SK-N-SH (cell line): Measurements from ENCODE around the gene ZNF445. TPM values are rescaled to one million over a fixed set of nuclear protein-coding genes. Genes with fewer than 3 reads are reported as not detected.
"Not testable (repeated sequence)": the region's sequence is repeated elsewhere in the genome, so short reads cannot be mapped to it uniquely, and the experiment has no call there.

Source experiments
- CTCF ChIA-PET: fragments of 300-600, 350-600 bp; formaldehyde crosslinking; extraction: SDS; loops from one replicate; lab custom pipeline; 2021; lab: Yijun Ruan, JAX
- POLR2A ChIA-PET: fragments of 350-600 bp; sonication (Branson Sonifier 250); formaldehyde crosslinking; extraction: SDS; loops from one replicate; lab custom pipeline; 2020; ENCODE audit warnings: antibody characterized with exemption, inconsistent platforms; lab: Yijun Ruan, JAX
- DNase-seq: peaks from one replicate; pipeline ENCODE4 v3.0.0; 2012
- H2AFZ ChIP-seq: fragments of 200-600 bp; sonication (generic); 2 replicates; pipeline ENCODE4 v1.8.1; 2016; ENCODE audit warnings: antibody characterized with exemption, mild to moderate bottlenecking, low read depth
- H3F3A ChIP-seq: fragments of 200-600 bp; sonication (generic); replicated peaks from 2 replicates; pipeline ENCODE3; 2016; ENCODE audit warnings: antibody characterized with exemption, mild to moderate bottlenecking; ENCODE audit not compliant: insufficient read depth
- H3K27ac ChIP-seq, 2 experiments: fragments of 200-500 bp in 1 of 2; fragments of 200-600 bp in 1 of 2; sonication (Bioruptor generic) in 1 of 2; sonication (generic), shearing (Covaris generic) in 1 of 2; 2 replicates each; pipeline versions ENCODE4 v1.5.1 to v1.6.1; 2014 to 2016; ENCODE audit warnings: low read depth in 2 of 2, inconsistent platforms in 1 of 2, low read length in 1 of 2, mild to moderate bottlenecking in 1 of 2, mixed read lengths in 1 of 2
- H3K27me3 ChIP-seq: fragments of 200-600 bp; sonication (generic), shearing (Covaris generic); 2 replicates; pipeline ENCODE4 v1.6.1; 2016; ENCODE audit warnings: mixed run types; ENCODE audit not compliant: insufficient read depth
- H3K36me3 ChIP-seq, 2 experiments: fragments of 200-500 bp in 1 of 2; fragments of 200-600 bp in 1 of 2; sonication (Bioruptor generic) in 1 of 2; sonication (generic) in 1 of 2; replicated peaks in 1 of 2; 2 replicates each; pipeline versions ENCODE3 to v1.5.1; 2014 to 2016; ENCODE audit warnings: low read length in 1 of 2, mild to moderate bottlenecking in 1 of 2; ENCODE audit not compliant: insufficient read depth in 2 of 2, control insufficient read depth in 1 of 2
- H3K4me1 ChIP-seq, 2 experiments: fragments of 200-500 bp in 1 of 2; fragments of 200-600 bp in 1 of 2; sonication (Bioruptor generic) in 1 of 2; sonication (generic), shearing (Covaris generic) in 1 of 2; 2 replicates each; pipeline versions ENCODE4 v1.5.1 to v1.6.1; 2014 to 2016; ENCODE audit warnings: low read depth in 1 of 2, low read length in 1 of 2, mixed run types in 1 of 2; ENCODE audit not compliant: insufficient read depth in 2 of 2, control insufficient read depth in 1 of 2
- H3K4me2 ChIP-seq: fragments of 200-600 bp; sonication (generic), shearing (Covaris generic); 2 replicates; pipeline ENCODE4 v1.6.1; 2017; ENCODE audit warnings: mixed run types
- H3K4me3 ChIP-seq, 2 experiments: fragments of 200-500 bp in 1 of 2; fragments of 200-600 bp in 1 of 2; sonication (Bioruptor generic) in 1 of 2; sonication (generic), shearing (Covaris generic) in 1 of 2; 2 replicates each; pipeline versions ENCODE4 v1.5.1 to v1.8.1; 2014 to 2016; ENCODE audit warnings: low read depth in 2 of 2, inconsistent platforms in 1 of 2, low read length in 1 of 2, mild to moderate bottlenecking in 1 of 2, mixed read lengths in 1 of 2, moderate library complexity in 1 of 2
- H3K79me2 ChIP-seq: fragments of 200-600 bp; sonication (generic); 2 replicates; pipeline ENCODE4 v1.8.1; 2017; ENCODE audit warnings: mild to moderate bottlenecking; ENCODE audit not compliant: insufficient read depth
- H3K9ac ChIP-seq: fragments of 200-600 bp; sonication (generic); 2 replicates; pipeline ENCODE4 v1.6.1; 2017; ENCODE audit warnings: mixed run types
- H3K9me2 ChIP-seq: fragments of 200-600 bp; sonication (generic); 2 replicates; pipeline ENCODE4 v1.6.1; 2017; ENCODE audit warnings: mixed run types
- H3K9me3 ChIP-seq: fragments of 200-600 bp; sonication (generic); 2 replicates; pipeline ENCODE4 v1.6.1; 2017; ENCODE audit warnings: mixed run types, mild to moderate bottlenecking, moderate library complexity
- H4K20me1 ChIP-seq: fragments of 200-600 bp; sonication (generic); 2 replicates; pipeline ENCODE4 v1.6.1; 2017; ENCODE audit warnings: mild to moderate bottlenecking, mixed run types; ENCODE audit not compliant: insufficient read depth
- EP300 ChIP-seq, 2 experiments: IDR thresholded peaks; 2 replicates each; pipeline versions ENCODE4 v1.4.0 to v1.6.1; 2012; ENCODE audit warnings: borderline replicate concordance in 1 of 2, low read depth in 1 of 2, low read length in 1 of 2
- FOXM1 ChIP-seq: IDR thresholded peaks from 2 replicates; pipeline ENCODE4 v1.4.0; 2012; ENCODE audit warnings: low read depth, mild to moderate bottlenecking
- GABPA ChIP-seq: IDR thresholded peaks from 2 replicates; pipeline ENCODE4 v1.4.0; 2012; ENCODE audit warnings: low read depth, mild to moderate bottlenecking
- GATA2 ChIP-seq: sonication (generic); formaldehyde crosslinking; IDR thresholded peaks from 2 replicates; pipeline ENCODE4 v1.5.0; 2020; ENCODE audit warnings: mild to moderate bottlenecking, missing genetic modification reagents
- JUND ChIP-seq: IDR thresholded peaks from 2 replicates; pipeline ENCODE4 v1.4.0; 2012
- MXI1 ChIP-seq: IDR thresholded peaks from 2 replicates; pipeline ENCODE4 v1.6.1; 2012; ENCODE audit warnings: mild to moderate bottlenecking, low read depth, low read length, improper control_type of control experiment
- POLR2AphosphoS5 ChIP-seq: IDR thresholded peaks from 2 replicates; pipeline ENCODE4 v1.6.1; 2012; ENCODE audit warnings: low read depth, low read length
- RAD21 ChIP-seq: IDR thresholded peaks from 2 replicates; pipeline ENCODE4 v1.6.1; 2012; ENCODE audit warnings: mild to moderate bottlenecking, low read length
- SIN3A ChIP-seq: IDR thresholded peaks from 2 replicates; pipeline ENCODE4 v1.6.1; 2012; ENCODE audit warnings: low read depth, mild to moderate bottlenecking, low read length, moderate library complexity, borderline replicate concordance
- WGBS: methylation state at CpG from one replicate; pipeline ENCODE4 v1.1.6; 2017; ENCODE audit warnings: low lambda C conversion rate; 5-methylcytosine and 5-hydroxymethylcytosine counted together
- polyA plus RNA-seq, 3 experiments: library from polyadenylated mRNA; depleted of rRNA; stranded (reverse); fragments of >200 nt; gene quantifications; 2 replicates each; pipeline ENCODE4 v1.2.3, GENCODE V29; 2012
- TF ChIP-seq, protein P1 (sequence below): IDR thresholded peaks from 2 replicates; pipeline ENCODE4 v1.4.0; 2012; ENCODE audit warnings: low read depth
- TF ChIP-seq, protein P2 (sequence below): fragments of 150-350 bp; IDR thresholded peaks from 2 replicates; pipeline ENCODE4 v1.6.1; 2016; ENCODE audit warnings: mild to moderate bottlenecking, low read depth, low read length
- TF ChIP-seq, protein P3 (sequence below): fragments of 200-600 bp; sonication (generic); IDR thresholded peaks from 2 replicates; pipeline ENCODE4 v1.6.1; 2017; ENCODE audit warnings: antibody characterized with exemption, mild to moderate bottlenecking, moderate library complexity

ZNF445 gene
- polyA plus RNA-seq, 1 of the 3 experiments (the other 2 are of a cell fraction) = 2.2 TPM

DNA sequence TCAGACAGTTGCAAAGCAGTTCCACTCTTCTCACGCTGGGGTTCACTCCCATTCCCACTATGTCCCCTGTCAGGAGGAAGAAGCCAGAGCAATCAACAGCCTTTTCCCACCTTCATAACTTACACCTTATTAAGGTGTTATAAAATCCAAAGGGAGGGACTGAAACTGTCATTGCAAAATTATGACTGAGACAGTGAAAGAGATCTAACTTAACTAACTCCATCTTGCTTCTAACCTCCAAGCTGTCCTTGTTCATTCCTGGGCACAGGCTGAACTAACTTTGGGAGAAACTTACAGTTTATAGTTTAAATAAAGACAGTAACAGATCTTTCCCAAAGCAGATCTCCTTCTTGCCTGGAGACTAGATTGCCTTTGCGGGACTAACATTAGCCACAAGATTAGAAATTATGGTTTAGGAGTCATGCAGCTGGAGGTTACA lies 9.4 kb downstream of the ZNF445 start:
- CTCF ChIA-PET = not testable (repeated sequence)

DNA sequence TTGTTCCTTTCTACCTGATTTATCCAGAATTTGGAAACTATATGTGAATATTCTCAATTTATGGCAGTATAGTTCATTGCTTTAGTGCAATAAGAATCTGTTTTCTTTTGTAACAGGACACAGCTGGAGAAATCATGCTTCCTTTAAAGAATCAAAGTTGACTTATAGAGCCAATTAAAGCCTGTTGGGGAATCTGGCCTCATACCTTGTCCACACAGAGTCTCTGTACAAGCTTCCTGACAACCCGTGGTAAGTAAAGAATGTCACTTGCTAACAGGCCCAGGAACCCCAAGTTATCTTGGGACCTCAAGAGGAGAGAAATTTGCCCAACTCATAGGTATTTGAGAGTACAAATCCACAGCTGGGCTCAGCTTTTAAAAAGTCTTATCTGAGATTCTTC lies 10.2 kb downstream of the ZNF445 start:
- Histone ChIP-seq H3K36me3 (peaks cover 8 to 50% of the 10 kb centered on the region in 2 experiments), H3K9me3 (no peaks in the 10 kb centered on the region), H3K9ac (no peak overlapping the region), H3K4me1 (peaks cover 0 to 5% of the 10 kb centered on the region in 2 experiments; a peak in 1 of 4 replicates), H3K79me2 (peaks cover 61% of the 10 kb centered on the region), H4K20me1 (0 out of 2 replicates have a peak, but pooled peaks cover 6% of the 10 kb centered on the region), H3K27ac (no peak overlapping the region), H3K27me3 (no peaks in the 10 kb centered on the region), H3K4me3 (no peak overlapping the region), H3K9me2 (no peaks in the 10 kb centered on the region), H2AFZ (no peak overlapping the region), H3F3A (no peaks in the 10 kb centered on the region), H3K4me2 (no peak overlapping the region)
- TF ChIP-seq FOXM1 = no peak
- DNase-seq = no peak
- WGBS = 92% methylated on average over 1 of the region's 1 CpG
- CTCF ChIA-PET = interaction anchor here (1.2 kb wide), 1 partner anchor 129 kb away, joined by 3 read pairs; the partner anchor contains the start of gene TCAIM
- POLR2A ChIA-PET = no interaction called here

More for the DNA sequence above, 9.4 kb downstream of the ZNF445 start:
- H3K27me3 ChIP-seq, H3F3A ChIP-seq, H2AFZ ChIP-seq, DNase-seq, H3K9me2 ChIP-seq, H3K9me3 ChIP-seq, H3K4me3 ChIP-seq, H3K4me2 ChIP-seq, H3K27ac ChIP-seq, H3K9ac ChIP-seq, H4K20me1 ChIP-seq, POLR2A ChIA-PET, H3K4me1 ChIP-seq: not testable (repeated sequence)
- H3K79me2 ChIP-seq = peaks cover 68% of the 10 kb centered on the region
- WGBS = 96% methylated on average over 2 of the region's 2 CpGs
- peaks cover 5 to 44% of the 10 kb centered on the region in 2 experiments for H3K36me3 ChIP-seq

DNA sequence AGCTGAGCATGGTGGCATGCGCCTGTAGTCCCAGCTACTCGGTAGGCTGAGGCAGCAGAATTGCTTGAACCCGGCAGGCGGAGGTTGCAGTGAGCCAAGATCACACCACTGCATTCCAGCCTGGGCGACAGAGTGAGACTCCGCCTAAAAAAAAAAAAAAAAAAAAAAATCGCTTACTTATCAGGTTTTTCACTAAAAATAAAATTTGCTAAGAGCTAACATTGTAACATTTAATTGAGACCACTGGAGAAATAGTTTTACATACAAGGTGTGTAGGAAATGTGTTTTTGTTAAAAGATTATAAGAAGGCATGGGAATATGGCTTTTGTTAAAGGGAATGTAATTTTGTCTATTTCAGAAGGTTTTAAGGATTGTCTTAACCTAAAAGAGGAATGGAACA lies 12.6 kb downstream of the ZNF445 start:
- DNase-seq, H3K27me3 ChIP-seq, H3K27ac ChIP-seq, H3K9me2 ChIP-seq, H3K9ac ChIP-seq, H3F3A ChIP-seq, H3K9me3 ChIP-seq, H4K20me1 ChIP-seq, H3K4me1 ChIP-seq, H3K4me3 ChIP-seq, CTCF ChIA-PET, H2AFZ ChIP-seq, H3K4me2 ChIP-seq: not testable (repeated sequence)
- Histone ChIP-seq H3K79me2 (peaks cover 53% of the 10 kb centered on the region), H3K36me3 (peaks cover 7 to 64% of the 10 kb centered on the region in 2 experiments)
- 80% methylated on average over 7 of the region's 7 CpGs for WGBS
- POLR2A ChIA-PET = interaction anchor here (1.4 kb wide), 1 partner anchor 127 kb away, joined by 5 read pairs; the partner anchor contains the start of gene TCAIM

DNA sequence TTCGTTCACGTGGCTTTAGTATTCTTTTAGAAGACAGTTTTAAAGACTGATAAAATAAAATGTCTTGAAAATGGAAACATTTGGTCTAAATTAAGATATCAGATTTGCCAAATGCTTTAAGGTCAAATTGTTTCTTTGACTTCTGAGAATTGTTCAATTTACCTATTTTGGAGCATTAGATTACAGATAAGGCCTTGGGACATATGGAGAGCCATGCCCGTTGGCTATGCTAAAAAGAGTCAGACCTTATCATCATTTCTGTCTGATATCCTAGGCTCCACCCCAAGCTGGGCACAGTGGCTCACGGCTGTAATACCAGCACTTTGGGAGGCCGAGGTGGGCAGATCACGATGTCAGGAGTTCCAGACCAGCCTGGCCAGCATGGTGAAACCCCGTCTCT lies 13.0 kb downstream of the ZNF445 start:
- H3K9me2 ChIP-seq = no peaks in the 10 kb centered on the region
- ChIA-PET POLR2A (interaction anchor here (0.8 to 1.4 kb wide), 2 partner anchors 46 to 126 kb away, joined by 3 to 5 read pairs; partner anchors contain the start of gene TCAIM), CTCF (interaction anchor here (1.0 kb wide), 1 partner anchor 9 kb away, joined by 3 read pairs; no protein-coding TSS in a partner anchor)
- no peaks in the 10 kb centered on the region for H4K20me1 ChIP-seq
- 67% methylated on average over 6 of the region's 7 CpGs for WGBS
- DNase-seq = no peak
- no peak overlapping the region for H3K4me2 ChIP-seq
- H3K9me3 ChIP-seq = no peaks in the 10 kb centered on the region; the same call in 1 of the 2 replicates
- no peaks in the 10 kb centered on the region for H3K27me3 ChIP-seq
- H3K36me3 ChIP-seq = peaks cover 7 to 68% of the 10 kb centered on the region in 2 experiments
- H3K79me2 ChIP-seq = peaks cover 53% of the 10 kb centered on the region
- H3K4me3 ChIP-seq = no peak overlapping the region
- H3K4me1 ChIP-seq = peaks cover 0 to 5% of the 10 kb centered on the region in 2 experiments; a peak in 1 of 4 replicates
- no peaks in the 10 kb centered on the region for H3F3A ChIP-seq
- H3K27ac ChIP-seq = no peak overlapping the region; a peak in 1 of 4 replicates
- no peak overlapping the region for H2AFZ ChIP-seq
- H3K9ac ChIP-seq = no peak overlapping the region
- TF ChIP-seq, protein P1, sequence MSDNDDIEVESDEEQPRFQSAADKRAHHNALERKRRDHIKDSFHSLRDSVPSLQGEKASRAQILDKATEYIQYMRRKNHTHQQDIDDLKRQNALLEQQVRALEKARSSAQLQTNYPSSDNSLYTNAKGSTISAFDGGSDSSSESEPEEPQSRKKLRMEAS = no peak
- TF ChIP-seq POLR2AphosphoS5 (no peak), RAD21 (no peak), MXI1 (no peak), JUND (no peak), EP300 (IDR thresholded peaks at IDR 0.05; ENCODE audit: borderline replicate concordance in 1 of 2, low read depth in 1 of 2, low read length in 1 of 2) (peak in 1 of 2 experiments; percentile 56; a peak in 1 of 4 replicates), SIN3A (no peak), GATA2 (peak; percentile 87), GABPA (no peak)
- TF ChIP-seq, protein P2, sequence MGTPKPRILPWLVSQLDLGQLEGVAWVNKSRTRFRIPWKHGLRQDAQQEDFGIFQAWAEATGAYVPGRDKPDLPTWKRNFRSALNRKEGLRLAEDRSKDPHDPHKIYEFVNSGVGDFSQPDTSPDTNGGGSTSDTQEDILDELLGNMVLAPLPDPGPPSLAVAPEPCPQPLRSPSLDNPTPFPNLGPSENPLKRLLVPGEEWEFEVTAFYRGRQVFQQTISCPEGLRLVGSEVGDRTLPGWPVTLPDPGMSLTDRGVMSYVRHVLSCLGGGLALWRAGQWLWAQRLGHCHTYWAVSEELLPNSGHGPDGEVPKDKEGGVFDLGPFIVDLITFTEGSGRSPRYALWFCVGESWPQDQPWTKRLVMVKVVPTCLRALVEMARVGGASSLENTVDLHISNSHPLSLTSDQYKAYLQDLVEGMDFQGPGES = no peak
- TF ChIP-seq, protein P3, sequence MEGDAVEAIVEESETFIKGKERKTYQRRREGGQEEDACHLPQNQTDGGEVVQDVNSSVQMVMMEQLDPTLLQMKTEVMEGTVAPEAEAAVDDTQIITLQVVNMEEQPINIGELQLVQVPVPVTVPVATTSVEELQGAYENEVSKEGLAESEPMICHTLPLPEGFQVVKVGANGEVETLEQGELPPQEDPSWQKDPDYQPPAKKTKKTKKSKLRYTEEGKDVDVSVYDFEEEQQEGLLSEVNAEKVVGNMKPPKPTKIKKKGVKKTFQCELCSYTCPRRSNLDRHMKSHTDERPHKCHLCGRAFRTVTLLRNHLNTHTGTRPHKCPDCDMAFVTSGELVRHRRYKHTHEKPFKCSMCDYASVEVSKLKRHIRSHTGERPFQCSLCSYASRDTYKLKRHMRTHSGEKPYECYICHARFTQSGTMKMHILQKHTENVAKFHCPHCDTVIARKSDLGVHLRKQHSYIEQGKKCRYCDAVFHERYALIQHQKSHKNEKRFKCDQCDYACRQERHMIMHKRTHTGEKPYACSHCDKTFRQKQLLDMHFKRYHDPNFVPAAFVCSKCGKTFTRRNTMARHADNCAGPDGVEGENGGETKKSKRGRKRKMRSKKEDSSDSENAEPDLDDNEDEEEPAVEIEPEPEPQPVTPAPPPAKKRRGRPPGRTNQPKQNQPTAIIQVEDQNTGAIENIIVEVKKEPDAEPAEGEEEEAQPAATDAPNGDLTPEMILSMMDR = no peak
